IMR-90 (cell line): Measurements from ENCODE around the gene CEACAM8. TPM values are rescaled to one million over a fixed set of nuclear protein-coding genes. Genes with fewer than 3 reads are reported as not detected.

Experiments
- ATAC-seq: fragments of 200-7000 bp; cut with Tn5 transposase; 2 replicates; pipeline ENCODE4 v1.9.1; 2020; ENCODE audit warnings: low read depth, mild to moderate bottlenecking, moderate library complexity
- BruUV-seq: library from RNA; stranded (reverse); fragments of 400-500 nt; replicated peaks from 2 replicates; lab custom pipeline; 2021; lab: Mats Ljungman, UMichigan
- CTCF ChIA-PET: fragments of 300-600 bp; formaldehyde crosslinking; extraction: SDS; loops from one replicate; lab custom pipeline; 2021; ENCODE audit warnings: antibody characterized with exemption; lab: Yijun Ruan, JAX
- POLR2A ChIA-PET: fragments of 300-600 bp; sonication (Branson Sonifier 250); formaldehyde crosslinking; loops from one replicate; lab custom pipeline; 2022; ENCODE audit warnings: antibody characterized with exemption; ENCODE audit not compliant: unreplicated experiment; lab: Charles Lee
- DNase-seq: peaks from one replicate; pipeline ENCODE4 v3.0.0; 2013
- H2AFZ ChIP-seq: replicated peaks from 2 replicates; pipeline ENCODE3; 2013; ENCODE audit warnings: low read length, mild to moderate bottlenecking; ENCODE audit not compliant: poor library complexity
- H2AK5ac ChIP-seq: 2 replicates; pipeline ENCODE4 v1.6.1; 2013; ENCODE audit warnings: low read depth, low read length, inconsistent platforms
- H2AK9ac ChIP-seq: replicated peaks from 2 replicates; pipeline ENCODE3; 2013; ENCODE audit warnings: mild to moderate bottlenecking, low read depth, low read length, moderate library complexity; ENCODE audit not compliant: poor library complexity
- H2BK120ac ChIP-seq: 2 replicates; pipeline ENCODE4 v1.6.1; 2013; ENCODE audit warnings: low read depth, low read length, inconsistent platforms
- H2BK15ac ChIP-seq: 3 replicates; pipeline ENCODE4 v1.6.1; 2013; ENCODE audit warnings: low read depth, low read length, inconsistent platforms
- H2BK20ac ChIP-seq: 2 replicates; pipeline ENCODE4 v1.6.1; 2013; ENCODE audit warnings: low read depth, mild to moderate bottlenecking, inconsistent platforms, low read length, moderate library complexity
- H2BK5ac ChIP-seq: 2 replicates; pipeline ENCODE4 v1.6.1; 2013; ENCODE audit warnings: mild to moderate bottlenecking, low read depth, low read length, inconsistent platforms; ENCODE audit not compliant: poor library complexity, severe bottlenecking
- H3K14ac ChIP-seq: replicated peaks from 2 replicates; pipeline ENCODE4 v1.6.1; 2013; ENCODE audit warnings: low read depth, low read length, inconsistent platforms
- H3K18ac ChIP-seq: 2 replicates; pipeline ENCODE4 v1.6.1; 2013; ENCODE audit warnings: low read depth, low read length, control low read depth
- H3K23ac ChIP-seq: 2 replicates; pipeline ENCODE4 v1.6.1; 2013; ENCODE audit warnings: low read depth, low read length, inconsistent platforms
- H3K27ac ChIP-seq: 2 replicates; pipeline ENCODE4 v1.5.1; 2013; ENCODE audit warnings: mild to moderate bottlenecking, control low read depth, low read length; ENCODE audit not compliant: insufficient read depth
- H3K27me3 ChIP-seq: 2 replicates; pipeline ENCODE4 v1.6.1; 2013; ENCODE audit warnings: low read length; ENCODE audit not compliant: control insufficient read depth, insufficient read depth
- H3K36me3 ChIP-seq: 2 replicates; pipeline ENCODE4 v1.6.1; 2013; ENCODE audit warnings: low read length, mixed read lengths; ENCODE audit not compliant: control insufficient read depth, insufficient read depth
- H3K4ac ChIP-seq: 2 replicates; pipeline ENCODE4 v1.6.1; 2013; ENCODE audit warnings: low read depth, low read length, inconsistent platforms
- H3K4me1 ChIP-seq: 2 replicates; pipeline ENCODE4 v1.6.1; 2013; ENCODE audit warnings: low read length, mixed read lengths; ENCODE audit not compliant: control insufficient read depth, insufficient read depth
- H3K4me2 ChIP-seq: 2 replicates; pipeline ENCODE4 v1.6.1; 2013; ENCODE audit warnings: low read depth, mild to moderate bottlenecking, control low read depth, low read length, moderate library complexity
- H3K4me3 ChIP-seq: 2 replicates; pipeline ENCODE4 v1.5.1; 2013; ENCODE audit warnings: low read depth, mild to moderate bottlenecking, control low read depth, low read length, moderate library complexity; ENCODE audit not compliant: insufficient read depth
- H3K56ac ChIP-seq: 2 replicates; pipeline ENCODE4 v1.6.1; 2013; ENCODE audit warnings: low read length, inconsistent platforms; ENCODE audit not compliant: insufficient read depth; ENCODE audit errors: extremely low read depth
- H3K79me1 ChIP-seq, 2 experiments: 2 replicates each; pipeline ENCODE4 v1.6.1; 2013; ENCODE audit warnings: low read length in 2 of 2, inconsistent platforms in 1 of 2, low read depth in 1 of 2
- H3K9ac ChIP-seq: 2 replicates; pipeline ENCODE4 v1.6.1; 2013; ENCODE audit warnings: low read depth, low read length, control low read depth
- H3K9me1 ChIP-seq: 2 replicates; pipeline ENCODE4 v1.6.1; 2013; ENCODE audit warnings: low read length, inconsistent platforms; ENCODE audit not compliant: insufficient read depth
- H3K9me3 ChIP-seq: 2 replicates; pipeline ENCODE4 v1.6.1; 2013; ENCODE audit warnings: low read length; ENCODE audit not compliant: control insufficient read depth, insufficient read depth
- H4K20me1 ChIP-seq: 2 replicates; pipeline ENCODE4 v1.6.1; 2013; ENCODE audit warnings: low read length, inconsistent platforms; ENCODE audit not compliant: insufficient read depth
- H4K5ac ChIP-seq: 2 replicates; pipeline ENCODE4 v1.6.1; 2013; ENCODE audit warnings: mild to moderate bottlenecking, low read depth, low read length, control low read depth
- H4K8ac ChIP-seq, 2 experiments: 2 replicates each; pipeline ENCODE4 v1.6.1; 2013; ENCODE audit warnings: low read depth in 2 of 2, low read length in 2 of 2, control low read depth in 1 of 2, inconsistent platforms in 1 of 2
- H4K91ac ChIP-seq: 2 replicates; pipeline ENCODE4 v1.6.1; 2013; ENCODE audit warnings: low read depth, low read length, inconsistent platforms; ENCODE audit not compliant: insufficient read depth
- BHLHE40 ChIP-seq: fragments of 150-350 bp; IDR thresholded peaks from 2 replicates; pipeline ENCODE4 v1.6.1; 2016; ENCODE audit warnings: mild to moderate bottlenecking, low read depth, low read length
- NFE2L2 ChIP-seq: fragments of 150-350 bp; IDR thresholded peaks from 2 replicates; pipeline ENCODE4 v1.6.1; 2016; ENCODE audit warnings: low read depth, mild to moderate bottlenecking, low read length
- POLR2A ChIP-seq: IDR thresholded peaks from 2 replicates; pipeline ENCODE4 v1.6.1; 2012; ENCODE audit warnings: mild to moderate bottlenecking, low read depth, low read length
- SMC3 ChIP-seq: fragments of 150-350 bp; IDR thresholded peaks from 2 replicates; pipeline ENCODE4 v1.6.1; 2016; ENCODE audit warnings: low read depth, mild to moderate bottlenecking, antibody characterized with exemption, low read length, moderate library complexity
- dilution Hi-C: fragments of 300-500 bp; cut with HindIII; formaldehyde crosslinking; loops from one replicate; pipeline ENCODE4 v1.14.3; 2018; ENCODE audit warnings: low sequenced_read_pairs; ENCODE audit not compliant: unreplicated experiment
- in situ Hi-C: fragments of 300-500 bp; cut with MboI; formaldehyde crosslinking; loops from 3 replicates; pipeline ENCODE4 v1.14.3; 2019; ENCODE audit warnings: low sequenced_read_pairs, inconsistent platforms, mixed read lengths
- intact Hi-C: fragments of 100-400 bp; cut with micrococcal nuclease; formaldehyde crosslinking; loops from 2 replicates; pipeline ENCODE4 v1.10.0; 2022
- polyA plus RNA-seq, 3 experiments: library from polyadenylated mRNA; depleted of rRNA; stranded (reverse); fragments of >200 nt; gene quantifications; 2 replicates each; pipeline ENCODE4 v1.2.3, GENCODE V29; 2012; ENCODE audit warnings: low replicate concordance in 1 of 3
- total RNA-seq: library from RNA; depleted of rRNA; stranded (reverse); fragments of >200 nt; gene quantifications from 2 replicates; pipeline ENCODE4 v1.2.3, GENCODE V29; 2012

The CEACAM8 gene
- total and polyA plus RNA-seq, 2 of the 4 experiments (the other 2 are of a cell fraction): not detected

DNA sequence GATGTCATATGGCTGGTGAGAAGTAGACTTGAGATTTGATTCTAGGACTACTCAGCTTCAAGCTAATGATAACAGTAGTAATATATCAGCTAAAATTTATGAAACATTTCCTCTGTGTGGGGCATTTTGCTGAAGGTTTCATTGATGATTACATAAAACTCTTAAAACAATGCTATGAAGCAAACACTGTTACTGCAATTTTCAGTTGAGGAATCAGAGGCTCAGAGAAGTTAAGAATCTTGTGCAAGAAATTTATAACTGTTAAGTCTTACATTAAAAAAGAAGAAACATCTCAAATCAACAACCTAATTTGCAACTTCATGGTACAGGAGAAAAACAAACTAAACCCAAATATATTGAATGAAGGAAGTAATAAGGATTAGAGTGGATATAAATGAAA, 10.3 kb downstream of the CEACAM8 start:
- Histone ChIP-seq H3K27me3 (peaks cover 11% of the 10 kb centered on the region), H3K4ac (no peak overlapping the region), H3K27ac (no peak overlapping the region), H2BK20ac (no peak overlapping the region), H4K5ac (no peak overlapping the region), H4K8ac (no peak overlapping the region), H2AFZ (no peak overlapping the region), H3K79me1 (no peaks in the 10 kb centered on the region), H2AK9ac (no peak overlapping the region), H3K4me2 (no peak overlapping the region), H3K18ac (no peak overlapping the region), H3K56ac (no peak overlapping the region), H3K9ac (no peak overlapping the region), H2AK5ac (no peak overlapping the region), H4K20me1 (no peaks in the 10 kb centered on the region), H2BK120ac (no peak overlapping the region), H4K91ac (no peak overlapping the region), H3K36me3 (no peaks in the 10 kb centered on the region), H3K9me3 (no peaks in the 10 kb centered on the region), H3K4me3 (no peak overlapping the region), H3K9me1 (no peaks in the 10 kb centered on the region), H2BK5ac (no peak overlapping the region), H3K14ac (no peak overlapping the region), H3K23ac (no peak overlapping the region), H3K4me1 (no peaks in the 10 kb centered on the region), H2BK15ac (no peak overlapping the region)
- ChIA-PET POLR2A (no interaction called here), CTCF (interaction anchor here (0.5 kb wide), 1 partner anchor 101 kb away, joined by 4 read pairs; no protein-coding TSS in a partner anchor)
- in situ Hi-C loops (no loop called here), dilution Hi-C loops (no loop called here), intact Hi-C loops (no loop called here)
- DNase-seq (no peak), ATAC-seq (no peak)
- TF ChIP-seq SMC3 (no peak), BHLHE40 (no peak), NFE2L2 (no peak), POLR2A (no peak)
- BruUV-seq: no TSS peak
